DOHH2 (cell line): ENCODE data around the gene HMCN2.

ENCODE experiments used
- H3F3A ChIP-seq: fragments of 200-600 bp; sonication (generic), shearing (Covaris generic); 2 replicates; pipeline ENCODE4 v1.6.0; 2016; ENCODE audit warnings: antibody characterized with exemption, mild to moderate bottlenecking; ENCODE audit not compliant: control insufficient read depth, insufficient read depth
- H3K27ac ChIP-seq: fragments of 200-600 bp; sonication (generic); 2 replicates; pipeline ENCODE4 v1.5.1; 2014; ENCODE audit warnings: low read depth, mild to moderate bottlenecking, low read length, moderate library complexity
- H3K27me3 ChIP-seq: fragments of 200-600 bp; sonication (generic); 2 replicates; pipeline ENCODE4 v1.6.1; 2014; ENCODE audit warnings: mild to moderate bottlenecking, low read length, mixed read lengths; ENCODE audit not compliant: control insufficient read depth
- H3K36me3 ChIP-seq: fragments of 200-600 bp; sonication (generic); 2 replicates; pipeline ENCODE4 v1.6.1; 2014; ENCODE audit warnings: mild to moderate bottlenecking, low read length, moderate library complexity, mixed read lengths; ENCODE audit not compliant: control insufficient read depth
- H3K4me1 ChIP-seq: fragments of 200-600 bp; sonication (generic); 2 replicates; pipeline ENCODE4 v1.6.1; 2014; ENCODE audit warnings: mild to moderate bottlenecking, low read length, mixed read lengths; ENCODE audit not compliant: control insufficient read depth
- H3K4me2 ChIP-seq: fragments of 200-600 bp; sonication (generic); 2 replicates; pipeline ENCODE4 v1.6.0; 2014; ENCODE audit warnings: mild to moderate bottlenecking, low read length, moderate library complexity
- H3K4me3 ChIP-seq: fragments of 200-600 bp; sonication (generic); 2 replicates; pipeline ENCODE4 v1.5.1; 2014; ENCODE audit warnings: mild to moderate bottlenecking, low read length, mixed read lengths
- H3K79me2 ChIP-seq: fragments of 200-600 bp; sonication (generic); 2 replicates; pipeline ENCODE4 v1.6.1; 2014; ENCODE audit warnings: mild to moderate bottlenecking, low read length, mixed read lengths; ENCODE audit not compliant: control insufficient read depth
- H3K9me2 ChIP-seq: fragments of 200-600 bp; sonication (generic); replicated peaks from 2 replicates; pipeline ENCODE4 v1.6.1; 2014; ENCODE audit warnings: mild to moderate bottlenecking, low read length, mixed read lengths; ENCODE audit not compliant: control insufficient read depth
- H3K9me3 ChIP-seq: fragments of 200-600 bp; sonication (generic); 2 replicates; pipeline ENCODE4 v1.6.1; 2014; ENCODE audit warnings: antibody characterized with exemption, low read length, mixed read lengths; ENCODE audit not compliant: control insufficient read depth, insufficient read depth
- H4K20me1 ChIP-seq: fragments of 200-600 bp; sonication (generic); 2 replicates; pipeline ENCODE4 v1.6.0; 2014; ENCODE audit warnings: low read depth, mild to moderate bottlenecking, antibody characterized with exemption, low read length, moderate library complexity; ENCODE audit not compliant: control insufficient read depth, insufficient read depth
- CTCF ChIP-seq: fragments of 200-600 bp; sonication (generic); IDR thresholded peaks from one replicate; pipeline ENCODE4 v1.5.1; 2014; ENCODE audit warnings: antibody characterized with exemption, mild to moderate bottlenecking, low read depth, low read length; ENCODE audit not compliant: poor library complexity, severe bottlenecking
- EZH2phosphoT487 ChIP-seq: fragments of 200-600 bp; sonication (generic); IDR thresholded peaks from 2 replicates; pipeline ENCODE4 v1.6.1; 2017; ENCODE audit warnings: borderline replicate concordance, mild to moderate bottlenecking, antibody characterized with exemption, low read length, moderate library complexity, mixed read lengths

The HMCN2 gene

GRCh38 chr9:130418776-130419175 lies 153.2 kb downstream of the HMCN2 start:
- Histone ChIP-seq H3K79me2 (no peaks in the 10 kb centered on the region), H3K4me2 (no peak overlapping the region), H3K27ac (no peak overlapping the region), H3K9me3 (no peaks in the 10 kb centered on the region), H3K27me3 (peaks cover 14% of the 10 kb centered on the region; the same call in 1 of the 2 replicates), H3K4me3 (no peak overlapping the region), H3K36me3 (no peaks in the 10 kb centered on the region), H3K9me2 (no peaks in the 10 kb centered on the region), H3K4me1 (no peaks in the 10 kb centered on the region), H4K20me1 (no peaks in the 10 kb centered on the region; the same call in 1 of the 2 replicates), H3F3A (no peaks in the 10 kb centered on the region)
- TF ChIP-seq EZH2phosphoT487, result no peak
- TF ChIP-seq CTCF, result no peak

- TF ChIP-seq CTCF (no peak), EZH2phosphoT487 (no peak)
- no peaks in the 10 kb centered on the region for H3K79me2 ChIP-seq
These were observed 154.0 kb downstream of the HMCN2 start for GRCh38 chr9:130419521-130420035.

GRCh38 chr9:130421154-130421801 lies 155.7 kb downstream of the HMCN2 start:
- Histone ChIP-seq H3K4me1 (no peaks in the 10 kb centered on the region), H4K20me1 (no peaks in the 10 kb centered on the region; the same call in 1 of the 2 replicates), H3K27me3 (peaks cover 14% of the 10 kb centered on the region; the same call in 1 of the 2 replicates), H3K36me3 (no peaks in the 10 kb centered on the region), H3F3A (no peaks in the 10 kb centered on the region), H3K9me3 (no peaks in the 10 kb centered on the region), H3K27ac (no peak overlapping the region), H3K4me3 (no peak overlapping the region), H3K4me2 (no peak overlapping the region), H3K9me2 (no peaks in the 10 kb centered on the region), H3K79me2 (no peaks in the 10 kb centered on the region)
- TF ChIP-seq CTCF (no peak), EZH2phosphoT487 (no peak)

More at GRCh38 chr9:130419521-130420035, 154.0 kb downstream of the HMCN2 start:
- H3K4me2 ChIP-seq, result no peak overlapping the region
- no peaks in the 10 kb centered on the region for H3F3A ChIP-seq
- H3K4me1 ChIP-seq, result no peaks in the 10 kb centered on the region
- H3K9me2 ChIP-seq, result no peaks in the 10 kb centered on the region
- H3K36me3 ChIP-seq, result no peaks in the 10 kb centered on the region
- no peak overlapping the region for H3K4me3 ChIP-seq
- H4K20me1 ChIP-seq, result no peaks in the 10 kb centered on the region; the same call in 1 of the 2 replicates
- no peak overlapping the region for H3K27ac ChIP-seq
- H3K9me3 ChIP-seq, result no peaks in the 10 kb centered on the region
- peaks cover 14% of the 10 kb centered on the region; the same call in 1 of the 2 replicates for H3K27me3 ChIP-seq
